ENCODE data around the gene CFAP210. TPM values are rescaled to one million over a fixed set of nuclear protein-coding genes. Genes with fewer than 3 reads are reported as not detected.
"Not testable (repeated sequence)": the region's sequence is repeated elsewhere in the genome, so short reads cannot be mapped to it uniquely, and the experiment has no call there.

The CFAP210 gene
- polyA plus RNA-seq, 3 donors = 3.7 to 5.5 (median 3.8) TPM

DNA sequence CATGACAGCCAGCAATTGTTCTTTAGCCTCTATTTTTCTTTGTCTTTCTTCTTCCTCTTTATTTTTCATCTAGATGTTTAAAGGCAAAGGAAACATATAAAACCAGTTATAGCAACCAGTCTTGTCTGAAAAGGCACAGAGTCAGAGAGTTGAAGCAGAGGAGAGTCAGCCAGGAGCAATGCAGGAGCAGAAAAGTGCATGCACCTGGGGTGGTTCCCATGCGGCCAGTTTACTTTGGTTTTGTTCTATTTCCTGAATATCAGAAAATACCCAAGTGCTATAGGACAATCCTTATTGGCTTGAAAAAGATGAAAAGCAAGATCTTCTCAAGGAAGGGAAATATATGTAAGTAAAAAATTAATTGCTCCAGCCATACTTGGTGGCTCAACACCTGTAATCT lies 44.9 kb downstream of the CFAP210 start:
- DNase-seq (ENCODE audit: extremely low read depth in 1 of 11, low read depth in 9 of 11, low spot score in 4 of 11) = no peak

DNA sequence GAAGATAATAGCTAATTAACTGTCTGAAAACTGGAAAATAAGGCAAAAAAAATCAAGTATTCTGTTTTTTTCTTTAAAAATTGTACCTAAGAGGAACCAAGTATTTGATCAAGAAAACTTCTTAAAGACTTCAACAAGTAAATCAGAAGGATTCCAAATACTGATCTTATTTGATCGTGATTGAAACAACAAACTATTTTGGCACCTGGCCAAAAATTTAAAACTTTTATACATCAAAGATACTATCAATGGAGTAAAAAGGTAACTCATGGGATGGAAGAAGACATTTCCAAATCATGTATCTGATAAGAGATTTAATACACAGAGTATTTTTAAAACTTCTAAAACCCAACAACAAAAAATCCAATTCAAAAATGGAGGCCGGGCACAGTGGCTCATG lies 46.7 kb downstream of the CFAP210 start:
- no peak for DNase-seq (ENCODE audit: extremely low read depth in 1 of 11, low read depth in 9 of 11, low spot score in 4 of 11)

DNA sequence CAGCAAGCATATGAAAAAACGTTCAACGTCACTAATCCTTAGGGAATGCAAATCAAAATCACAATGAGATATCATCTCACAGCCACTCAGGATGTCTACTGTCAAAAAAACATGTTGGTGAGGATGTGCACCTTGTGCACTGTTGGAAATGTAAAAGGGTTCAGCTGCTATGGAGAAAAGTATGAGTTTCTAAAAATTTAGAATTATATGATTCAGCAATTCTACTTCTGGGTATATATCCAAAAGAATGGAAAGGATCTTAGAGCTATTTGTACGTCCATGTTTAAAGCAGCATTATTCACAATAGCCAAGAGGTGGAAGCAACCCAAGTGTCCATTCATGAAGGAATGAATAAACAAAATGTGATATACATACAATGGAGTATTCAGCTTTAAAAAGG lies 50.0 kb downstream of the CFAP210 start:
- no peak for DNase-seq (ENCODE audit: extremely low read depth in 1 of 11, low read depth in 9 of 11, low spot score in 4 of 11)

DNA sequence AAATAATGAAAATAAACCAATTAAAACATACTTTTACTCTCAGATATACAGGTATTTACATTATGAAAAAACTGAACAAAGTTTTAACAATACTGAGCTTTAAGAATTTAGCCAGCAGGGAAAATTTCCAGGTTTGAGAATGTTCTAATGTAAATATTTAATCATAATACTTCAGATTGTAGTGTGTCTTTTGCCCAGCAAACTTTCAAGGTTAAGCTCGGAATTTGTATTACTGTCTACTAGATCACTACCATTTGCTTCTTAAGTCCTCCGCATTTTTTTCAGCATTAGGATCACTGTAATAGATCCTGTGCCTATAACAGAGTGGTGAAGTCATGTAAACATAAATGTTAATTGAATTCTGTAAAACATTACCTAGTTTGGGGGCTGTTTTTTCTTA lies 52.7 kb downstream of the CFAP210 start:
- peak in 2 of 11 donors; percentile 3 to 4 for DNase-seq (ENCODE audit: extremely low read depth in 1 of 11, low read depth in 9 of 11, low spot score in 4 of 11)

DNA sequence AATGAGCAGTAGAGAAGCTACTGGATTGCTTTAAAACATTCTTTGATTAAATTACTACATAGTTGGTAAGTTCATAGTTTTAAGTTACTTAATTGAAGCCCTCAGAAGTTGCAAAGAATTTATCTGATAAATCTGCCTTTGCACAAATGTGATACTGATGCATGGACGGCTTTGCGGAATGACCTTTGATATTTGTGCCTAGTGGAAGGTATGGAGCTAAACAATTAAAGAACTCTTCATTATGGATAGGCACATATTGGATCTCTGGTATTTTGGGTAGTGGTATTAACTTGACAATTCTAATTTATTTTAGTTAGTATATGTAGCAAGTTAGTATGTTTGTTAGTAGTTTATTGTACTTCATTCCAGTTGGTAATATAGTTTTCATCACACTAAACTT lies 54.1 kb downstream of the CFAP210 start:
- no peak for DNase-seq (ENCODE audit: extremely low read depth in 1 of 11, low read depth in 9 of 11, low spot score in 4 of 11)

DNA sequence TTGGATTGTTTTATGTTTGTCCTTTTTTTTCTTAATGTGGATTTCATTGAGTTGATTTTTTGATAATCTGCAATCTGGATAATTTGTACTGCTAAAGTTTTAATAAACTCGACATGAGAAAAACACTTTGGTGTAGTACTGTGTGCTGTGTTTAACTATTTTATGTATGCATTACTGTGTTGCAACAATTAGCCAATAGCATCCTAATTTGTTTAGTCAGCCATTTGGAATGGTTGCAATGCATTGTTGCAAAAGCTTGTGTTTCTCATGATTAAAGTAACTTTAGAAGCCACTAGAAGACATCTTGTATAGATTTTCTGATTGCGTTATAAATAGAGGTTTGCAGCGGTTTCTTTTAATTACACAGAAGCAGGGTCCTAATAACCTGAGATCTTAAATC lies 56.6 kb downstream of the CFAP210 start:
- DNase-seq (ENCODE audit: extremely low read depth in 1 of 11, low read depth in 9 of 11, low spot score in 4 of 11) = no peak

DNA sequence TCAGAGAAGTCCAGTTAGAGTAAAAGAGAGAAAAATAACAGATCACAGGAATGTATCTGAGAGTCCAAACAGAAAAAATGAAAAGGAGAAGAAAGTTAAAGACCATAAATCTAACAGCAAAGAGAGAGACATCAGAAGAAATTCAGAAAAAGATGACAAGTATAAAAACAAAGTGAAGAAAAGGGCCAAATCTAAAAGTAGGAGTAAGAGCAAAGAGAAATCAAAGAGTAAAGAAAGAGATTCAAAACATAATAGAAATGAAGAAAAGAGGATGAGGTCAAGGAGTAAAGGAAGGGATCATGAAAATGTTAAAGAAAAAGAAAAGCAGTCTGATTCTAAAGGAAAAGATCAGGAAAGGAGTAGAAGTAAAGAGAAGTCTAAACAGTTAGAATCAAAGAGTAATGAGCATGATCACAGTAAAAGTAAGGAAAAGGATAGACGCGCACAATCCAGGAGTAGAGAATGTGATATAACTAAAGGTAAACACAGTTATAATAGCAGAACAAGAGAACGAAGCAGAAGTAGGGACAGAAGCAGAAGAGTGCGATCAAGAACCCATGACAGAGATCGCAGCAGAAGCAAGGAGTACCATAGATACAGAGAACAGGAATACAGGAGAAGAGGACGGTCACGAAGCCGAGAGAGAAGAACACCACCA lies 57.6 kb downstream of the CFAP210 start:
- DNase-seq (ENCODE audit: extremely low read depth in 1 of 11, low read depth in 9 of 11, low spot score in 4 of 11) = no peak

DNA sequence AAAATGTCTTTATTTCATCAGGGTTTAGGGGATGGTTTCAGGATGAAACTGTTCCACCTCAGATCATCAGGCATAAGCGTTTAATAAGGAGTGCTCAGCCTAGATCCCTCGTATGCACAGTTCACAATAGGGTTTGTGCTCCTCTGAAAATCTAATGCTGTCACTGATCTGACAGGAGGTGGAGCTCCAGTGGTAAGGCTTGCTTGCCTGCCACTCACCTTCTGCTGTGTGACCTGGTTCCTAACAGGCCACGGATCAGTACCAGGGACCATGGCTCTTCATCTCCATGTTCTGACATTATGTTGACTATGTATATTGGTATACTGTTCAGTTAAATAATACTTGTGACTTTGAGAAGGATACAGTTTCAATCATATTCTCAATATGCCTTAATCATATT lies 68.4 kb downstream of the CFAP210 start:
- DNase-seq (ENCODE audit: extremely low read depth in 1 of 11, low read depth in 9 of 11, low spot score in 4 of 11) = no peak

DNA sequence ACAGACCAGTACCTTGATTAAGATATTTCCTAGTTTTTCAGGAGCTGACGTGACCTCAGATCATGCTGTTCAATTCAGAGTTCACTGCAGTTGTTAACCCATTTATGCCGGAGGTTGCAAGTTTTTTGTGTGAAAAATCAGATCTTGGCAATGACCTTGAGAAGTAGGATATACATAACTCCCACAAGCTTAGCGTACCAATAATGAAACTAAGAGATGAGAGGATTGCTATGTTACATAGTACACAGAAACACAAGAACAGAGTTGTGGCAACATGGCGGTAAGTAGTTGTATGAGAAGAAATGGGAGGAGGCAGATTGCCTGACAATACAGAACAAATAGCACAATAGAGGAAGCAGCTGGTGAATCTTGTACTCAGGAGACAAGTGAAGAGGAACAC lies 71.0 kb downstream of the CFAP210 start:
- DNase-seq (ENCODE audit: extremely low read depth in 1 of 11, low read depth in 9 of 11, low spot score in 4 of 11) = no peak

DNA sequence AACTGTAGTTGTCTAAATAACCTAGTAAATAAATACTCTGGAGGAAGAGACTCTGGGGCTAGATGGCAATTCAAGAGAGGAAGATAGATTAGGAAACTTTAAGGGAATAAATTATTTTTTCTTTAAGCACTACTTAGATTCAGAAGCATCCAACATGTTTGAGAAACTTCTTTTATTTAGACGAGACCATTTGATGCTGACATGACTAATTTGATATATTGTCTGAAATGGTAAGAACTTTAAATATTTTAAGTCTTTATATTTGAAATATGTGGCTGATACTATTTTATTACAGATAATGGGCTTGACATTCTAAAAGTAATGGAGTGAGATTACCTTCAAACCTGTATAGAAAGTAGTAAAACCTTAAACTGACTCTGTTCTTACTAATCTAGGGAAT lies 73.7 kb downstream of the CFAP210 start:
- DNase-seq (ENCODE audit: extremely low read depth in 1 of 11, low read depth in 9 of 11, low spot score in 4 of 11) = no peak

DNA sequence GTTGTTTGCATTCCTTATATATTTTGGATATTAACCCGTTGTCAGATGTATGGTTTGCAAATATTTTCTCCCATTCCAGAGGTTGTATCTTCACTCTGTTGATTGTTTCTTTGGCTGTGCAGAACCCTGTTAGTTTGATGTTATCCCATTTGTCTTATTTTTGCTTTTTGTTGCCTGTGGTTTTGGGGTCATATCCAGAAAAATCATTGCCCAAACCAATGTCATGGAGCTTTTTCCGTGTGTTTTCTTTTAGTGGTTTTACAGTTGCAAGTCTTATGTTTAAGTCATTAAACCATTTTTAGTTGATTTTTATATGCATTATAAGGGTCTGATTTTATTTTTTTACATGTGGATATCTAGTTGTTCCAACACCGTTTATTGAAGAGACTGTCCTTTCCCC lies 74.3 kb downstream of the CFAP210 start:
- no peak for DNase-seq (ENCODE audit: extremely low read depth in 1 of 11, low read depth in 9 of 11, low spot score in 4 of 11)

DNA sequence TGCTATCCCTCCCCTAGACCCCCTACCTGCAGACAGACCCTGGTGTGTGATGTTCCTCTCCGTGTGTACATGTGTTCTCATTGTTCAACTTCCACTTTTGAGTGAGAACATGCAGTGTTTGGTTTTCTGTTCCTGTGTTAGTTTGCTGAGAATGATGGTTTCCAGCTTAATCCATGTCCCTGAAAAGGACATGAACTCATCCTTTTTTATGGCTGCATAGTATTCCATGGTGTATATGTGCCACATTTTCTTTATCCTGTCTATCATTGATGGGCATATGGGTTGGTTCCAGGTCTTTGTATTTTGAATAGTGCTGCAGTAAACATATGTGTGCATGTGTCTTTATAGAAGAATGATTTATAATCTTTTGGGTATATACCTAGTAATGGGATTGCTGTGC lies 78.2 kb downstream of the CFAP210 start:
- not testable (repeated sequence) for DNase-seq (ENCODE audit: extremely low read depth in 1 of 11, low read depth in 9 of 11, low spot score in 4 of 11)

DNA sequence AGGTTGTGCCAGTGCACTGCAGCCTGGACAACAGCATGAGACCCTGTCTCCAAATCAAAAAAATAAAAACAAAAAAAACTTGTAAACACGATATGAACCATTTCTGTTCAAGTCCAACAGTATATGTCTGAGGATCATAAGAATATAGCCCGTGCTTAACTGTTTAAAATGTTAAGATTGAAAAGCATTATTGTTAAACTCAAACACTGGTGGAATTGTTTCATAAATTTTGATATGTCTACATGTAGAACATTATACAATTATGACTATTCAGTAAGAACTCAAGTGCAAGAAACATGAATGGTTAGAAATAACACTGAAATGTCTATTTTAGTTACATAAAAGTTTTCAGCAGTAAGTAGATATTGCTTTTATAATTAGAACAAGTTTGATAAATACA lies 80.3 kb downstream of the CFAP210 start:
- no peak for DNase-seq (ENCODE audit: extremely low read depth in 1 of 11, low read depth in 9 of 11, low spot score in 4 of 11)

DNA sequence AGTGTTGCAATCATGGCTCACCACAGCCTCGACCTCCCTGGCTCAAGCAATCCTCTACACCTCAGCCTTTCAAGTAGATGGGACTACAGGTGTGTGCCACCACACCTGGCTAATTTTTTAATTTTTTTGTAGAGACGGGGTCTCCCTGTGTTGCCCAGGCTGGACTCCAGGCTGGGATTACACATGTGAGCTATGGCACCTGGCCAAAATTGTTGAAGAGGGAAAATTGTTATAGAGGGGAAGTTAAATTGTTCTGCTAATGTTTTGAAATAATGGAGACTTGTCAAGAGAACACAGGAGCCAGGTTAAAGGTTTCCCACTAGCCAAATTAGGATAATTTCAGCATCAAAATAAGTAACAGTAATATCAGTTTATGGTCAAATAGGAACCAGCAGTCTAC lies 84.9 kb downstream of the CFAP210 start:
- no peak for DNase-seq (ENCODE audit: extremely low read depth in 1 of 11, low read depth in 9 of 11, low spot score in 4 of 11)

DNA sequence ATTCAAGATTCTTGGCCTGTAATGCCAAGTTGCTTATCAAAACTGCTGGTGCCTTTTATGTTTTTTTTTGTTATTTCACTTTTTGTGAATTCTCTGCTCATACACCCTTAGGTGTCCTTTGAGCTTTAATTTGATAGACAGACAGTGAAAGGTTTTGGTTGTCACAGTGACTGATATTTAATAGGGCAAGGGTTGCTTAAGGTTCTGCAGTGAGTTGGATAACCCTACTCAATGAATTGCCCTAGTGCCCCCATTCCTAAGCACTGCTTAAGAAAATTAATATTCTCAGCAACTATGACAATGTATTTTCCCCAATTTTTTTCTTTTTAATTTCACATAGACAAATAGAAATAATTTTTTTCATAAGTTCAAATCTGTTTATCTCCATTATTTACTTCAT lies 94.6 kb downstream of the CFAP210 start:
- DNase-seq (ENCODE audit: extremely low read depth in 1 of 11, low read depth in 9 of 11, low spot score in 4 of 11) = no peak

DNA sequence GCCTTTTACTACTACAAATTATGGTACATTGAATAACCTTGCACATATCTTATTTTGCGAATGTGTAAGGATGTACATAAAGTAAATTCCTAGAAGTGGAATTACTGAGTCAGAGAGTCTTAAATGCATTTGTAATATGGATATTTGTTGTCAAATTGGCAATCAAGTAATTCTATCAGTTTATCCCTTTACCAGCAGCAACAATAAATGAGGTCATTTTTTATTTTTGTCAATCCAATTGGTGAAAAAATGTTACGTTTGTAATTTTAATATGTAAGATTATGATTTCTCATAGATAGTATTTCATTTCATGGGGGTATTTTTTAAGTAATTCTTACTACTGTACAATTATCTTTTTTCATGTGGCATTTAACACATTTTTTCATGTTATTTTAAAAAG lies 95.2 kb downstream of the CFAP210 start:
- DNase-seq (ENCODE audit: extremely low read depth in 1 of 11, low read depth in 9 of 11, low spot score in 4 of 11) = no peak

DNA sequence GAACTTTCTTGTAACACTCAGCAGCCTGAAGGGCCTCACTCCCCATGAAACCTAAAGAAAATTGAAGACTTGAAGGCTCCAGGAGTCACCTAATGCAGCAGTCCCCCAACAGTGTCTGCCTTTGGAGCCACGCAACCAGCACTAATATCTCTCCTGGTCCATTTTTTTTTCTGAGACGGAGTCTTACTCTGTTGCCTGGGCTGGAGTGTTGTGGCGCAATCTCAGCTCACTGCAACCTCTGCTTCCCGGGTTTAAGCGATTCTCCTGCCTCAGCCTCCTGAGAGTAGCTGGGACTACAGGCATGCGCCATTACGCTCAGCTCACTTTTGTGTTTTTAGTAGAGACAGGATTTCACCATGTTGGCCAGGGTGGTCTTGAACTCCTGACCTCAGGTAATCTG lies 97.7 kb downstream of the CFAP210 start:
- not testable (repeated sequence) for DNase-seq (ENCODE audit: extremely low read depth in 1 of 11, low read depth in 9 of 11, low spot score in 4 of 11)

Other genes with a start within 250 kb of the CFAP210 start
- gene BBS5, start 214.9 kb downstream of the CFAP210 start, polyA plus RNA-seq (ENCODE audit: insufficient read length in 3 of 3) = 10 to 100 TPM in 2 of 3 donors, 1 to 10 TPM in 1; 9.1 to 20.3 (median 12.4) TPM
- gene KLHL41, start 184.7 kb downstream of the CFAP210 start, polyA plus RNA-seq (ENCODE audit: insufficient read length in 3 of 3) = 1 to 10 TPM; 1.2 to 2.1 (median 1.5) TPM
- 10 to 100 TPM; 30.0 to 40.6 (median 33.3) TPM for gene FASTKD1, start 120.5 kb downstream of the CFAP210 start, polyA plus RNA-seq (ENCODE audit: insufficient read length in 3 of 3)
- 100 to 1,000 TPM in 1 of 3 donors, 10 to 100 TPM in 2; 92.7 to 113 (median 96.7) TPM for gene PPIG, start 110.1 kb downstream of the CFAP210 start, polyA plus RNA-seq (ENCODE audit: insufficient read length in 3 of 3)
- 10 to 100 TPM; 12.5 to 19.9 (median 15.2) TPM for gene PHOSPHO2, start 64 bp upstream of the CFAP210 start, polyA plus RNA-seq (ENCODE audit: insufficient read length in 3 of 3)
- gene KLHL23, start 39.4 kb upstream of the CFAP210 start, polyA plus RNA-seq (ENCODE audit: insufficient read length in 3 of 3) = 10 to 100 TPM; 28.0 to 44.8 (median 36.0) TPM
- gene SSB, start 104.5 kb upstream of the CFAP210 start, polyA plus RNA-seq (ENCODE audit: insufficient read length in 3 of 3) = 100 to 1,000 TPM; 167 to 226 (median 173) TPM
- gene METTL5, start 130.5 kb upstream of the CFAP210 start, polyA plus RNA-seq (ENCODE audit: insufficient read length in 3 of 3) = 10 to 100 TPM; 48.4 to 53.1 (median 51.9) TPM
- gene UBR3, start 133.0 kb upstream of the CFAP210 start, polyA plus RNA-seq (ENCODE audit: insufficient read length in 3 of 3) = 10 to 100 TPM; 32.4 to 43.6 (median 40.4) TPM